H1 (cell line): Measurements from ENCODE around the gene SLC2A10. TPM values are rescaled to one million over a fixed set of nuclear protein-coding genes. Genes with fewer than 3 reads are reported as not detected.

Experiments used
- YY1 ChIP-seq: IDR thresholded peaks from 2 replicates; pipeline ENCODE4 v1.6.1; 2011; ENCODE audit warnings: low read depth, mild to moderate bottlenecking, low read length
- polyA plus RNA-seq, 7 experiments: library from polyadenylated mRNA; depleted of rRNA in 3 of 7; stranded (reverse) in 5 of 7; unstranded in 2 of 7; fragments of >200 nt in 5 of 7; fragments of 200-250 nt in 2 of 7; gene quantifications; 1 replicate in 5 of 7; 2 replicates in 1 of 7; 4 replicates in 1 of 7; pipeline versions ENCODE4 v1.2.1 to v1.2.3, GENCODE V29; 2011 to 2013; ENCODE audit warnings: missing spikeins in 2 of 7, mixed read lengths in 2 of 7
- total RNA-seq: library from RNA; stranded (reverse); fragmentation: NEBNext Ultra II Directional; extraction: Animal tissue kit (Norgen Biotek cat#: 25700); gene quantifications from 2 replicates; pipeline ENCODE4 v1.2.1, GENCODE V29; 2021
- TF ChIP-seq, protein P1 (sequence below), 3 experiments: IDR thresholded peaks; 1 replicate in 2 of 3; 2 replicates in 1 of 3; pipeline versions ENCODE4 v1.5.1 to v1.6.1; 2011; ENCODE audit warnings: low read length in 3 of 3, mild to moderate bottlenecking in 3 of 3, inconsistent platforms in 2 of 3, low read depth in 1 of 3, moderate library complexity in 1 of 3; ENCODE audit not compliant: insufficient read depth in 1 of 3; ENCODE audit errors: control extremely low read depth in 1 of 3
- TF ChIP-seq, protein P2 (sequence below): IDR thresholded peaks from 2 replicates; pipeline ENCODE4 v1.6.1; 2012; ENCODE audit warnings: low read length, inconsistent platforms

Gene SLC2A10
- total and polyA plus RNA-seq, 2 of the 8 experiments (the other 6 are each of a cell fraction or from before 2014, with no cell fraction given), result 9.0 to 9.7 TPM

DNA sequence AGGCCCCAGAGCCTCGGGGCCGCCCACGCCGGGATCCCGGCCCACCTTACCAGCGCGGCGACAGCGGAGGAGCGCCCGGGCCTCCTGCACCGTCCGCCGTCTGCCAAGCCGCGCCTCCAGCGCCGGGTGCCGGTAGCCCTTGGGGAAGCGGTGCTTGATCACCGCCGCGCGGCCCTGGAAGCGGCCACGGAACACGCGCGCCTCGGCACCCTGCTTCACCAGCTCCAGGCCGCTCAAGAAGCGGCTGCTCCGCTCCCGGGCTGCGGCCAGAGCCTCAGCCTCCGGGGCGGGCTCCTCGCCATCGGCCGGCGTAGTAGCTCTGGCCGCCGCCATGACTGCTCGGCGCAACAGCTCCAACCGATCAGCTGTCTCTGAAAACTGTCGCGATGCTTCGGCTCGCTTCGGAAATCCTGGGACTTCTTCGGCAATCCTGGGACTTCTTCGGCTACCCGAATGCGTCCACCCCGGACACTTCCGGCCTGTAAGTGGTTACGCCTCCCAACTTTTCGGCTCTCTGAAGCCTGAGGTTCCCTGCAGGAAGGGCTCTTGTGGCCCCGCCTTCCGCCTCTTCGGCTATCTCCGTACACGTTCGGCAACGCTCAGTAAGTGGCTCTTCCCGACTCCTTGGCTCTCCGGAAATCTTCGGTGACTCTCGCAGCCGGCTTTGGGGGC, 20.2 kb upstream of the SLC2A10 start, which contains the start of gene TP53RK (continued):
- TF ChIP-seq, protein P1, sequence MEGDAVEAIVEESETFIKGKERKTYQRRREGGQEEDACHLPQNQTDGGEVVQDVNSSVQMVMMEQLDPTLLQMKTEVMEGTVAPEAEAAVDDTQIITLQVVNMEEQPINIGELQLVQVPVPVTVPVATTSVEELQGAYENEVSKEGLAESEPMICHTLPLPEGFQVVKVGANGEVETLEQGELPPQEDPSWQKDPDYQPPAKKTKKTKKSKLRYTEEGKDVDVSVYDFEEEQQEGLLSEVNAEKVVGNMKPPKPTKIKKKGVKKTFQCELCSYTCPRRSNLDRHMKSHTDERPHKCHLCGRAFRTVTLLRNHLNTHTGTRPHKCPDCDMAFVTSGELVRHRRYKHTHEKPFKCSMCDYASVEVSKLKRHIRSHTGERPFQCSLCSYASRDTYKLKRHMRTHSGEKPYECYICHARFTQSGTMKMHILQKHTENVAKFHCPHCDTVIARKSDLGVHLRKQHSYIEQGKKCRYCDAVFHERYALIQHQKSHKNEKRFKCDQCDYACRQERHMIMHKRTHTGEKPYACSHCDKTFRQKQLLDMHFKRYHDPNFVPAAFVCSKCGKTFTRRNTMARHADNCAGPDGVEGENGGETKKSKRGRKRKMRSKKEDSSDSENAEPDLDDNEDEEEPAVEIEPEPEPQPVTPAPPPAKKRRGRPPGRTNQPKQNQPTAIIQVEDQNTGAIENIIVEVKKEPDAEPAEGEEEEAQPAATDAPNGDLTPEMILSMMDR (IDR thresholded peaks at IDR 0.05; ENCODE audit: control extremely low read depth in 1 of 3, insufficient read depth in 1 of 3, low read depth in 1 of 3, low read length in 3 of 3), result peak in 2 of 3 experiments; percentile 5 to 25; a peak in 2 of 4 replicates
- TF ChIP-seq YY1, result peak; percentile 94
- TF ChIP-seq, protein P2, sequence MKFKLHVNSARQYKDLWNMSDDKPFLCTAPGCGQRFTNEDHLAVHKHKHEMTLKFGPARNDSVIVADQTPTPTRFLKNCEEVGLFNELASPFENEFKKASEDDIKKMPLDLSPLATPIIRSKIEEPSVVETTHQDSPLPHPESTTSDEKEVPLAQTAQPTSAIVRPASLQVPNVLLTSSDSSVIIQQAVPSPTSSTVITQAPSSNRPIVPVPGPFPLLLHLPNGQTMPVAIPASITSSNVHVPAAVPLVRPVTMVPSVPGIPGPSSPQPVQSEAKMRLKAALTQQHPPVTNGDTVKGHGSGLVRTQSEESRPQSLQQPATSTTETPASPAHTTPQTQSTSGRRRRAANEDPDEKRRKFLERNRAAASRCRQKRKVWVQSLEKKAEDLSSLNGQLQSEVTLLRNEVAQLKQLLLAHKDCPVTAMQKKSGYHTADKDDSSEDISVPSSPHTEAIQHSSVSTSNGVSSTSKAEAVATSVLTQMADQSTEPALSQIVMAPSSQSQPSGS, result no peak
